ENCODE data around the gene SYNGAP1. TPM values are rescaled to one million over a fixed set of nuclear protein-coding genes. Genes with fewer than 3 reads are reported as not detected.

Gene SYNGAP1
- total and polyA plus RNA-seq, 9 of the 15 experiments (the other 6 are each of a cell fraction or from before 2014, with no cell fraction given) = 0.01 to 22.8 (median 3.2) TPM

DNA sequence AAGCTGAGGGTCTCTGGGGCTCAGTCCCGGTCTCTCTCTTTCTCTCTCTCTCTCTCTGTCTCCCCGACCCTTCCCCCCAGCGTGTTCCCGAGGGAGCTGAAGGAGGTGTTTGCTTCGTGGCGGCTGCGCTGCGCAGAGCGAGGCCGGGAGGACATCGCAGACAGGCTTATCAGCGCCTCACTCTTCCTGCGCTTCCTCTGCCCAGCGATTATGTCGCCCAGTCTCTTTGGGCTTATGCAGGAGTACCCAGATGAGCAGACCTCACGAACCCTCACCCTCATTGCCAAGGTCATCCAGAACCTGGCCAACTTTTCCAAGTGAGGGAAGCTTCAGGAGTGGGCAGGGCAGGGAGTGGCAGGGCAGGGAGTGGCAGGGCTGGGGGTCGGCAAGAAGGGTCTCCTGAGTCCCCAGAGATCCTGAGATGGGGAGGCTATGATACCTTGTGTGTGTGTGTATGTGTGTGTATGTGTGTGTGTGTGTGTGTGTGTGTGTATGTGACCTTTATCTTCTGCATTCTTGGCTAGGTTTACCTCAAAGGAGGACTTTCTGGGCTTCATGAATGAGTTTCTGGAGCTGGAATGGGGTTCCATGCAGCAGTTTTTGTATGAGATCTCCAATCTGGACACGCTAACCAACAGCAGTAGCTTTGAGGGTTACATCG, 20.9 kb downstream of the SYNGAP1 start (continued):
- TF ChIP-seq, protein P1, sequence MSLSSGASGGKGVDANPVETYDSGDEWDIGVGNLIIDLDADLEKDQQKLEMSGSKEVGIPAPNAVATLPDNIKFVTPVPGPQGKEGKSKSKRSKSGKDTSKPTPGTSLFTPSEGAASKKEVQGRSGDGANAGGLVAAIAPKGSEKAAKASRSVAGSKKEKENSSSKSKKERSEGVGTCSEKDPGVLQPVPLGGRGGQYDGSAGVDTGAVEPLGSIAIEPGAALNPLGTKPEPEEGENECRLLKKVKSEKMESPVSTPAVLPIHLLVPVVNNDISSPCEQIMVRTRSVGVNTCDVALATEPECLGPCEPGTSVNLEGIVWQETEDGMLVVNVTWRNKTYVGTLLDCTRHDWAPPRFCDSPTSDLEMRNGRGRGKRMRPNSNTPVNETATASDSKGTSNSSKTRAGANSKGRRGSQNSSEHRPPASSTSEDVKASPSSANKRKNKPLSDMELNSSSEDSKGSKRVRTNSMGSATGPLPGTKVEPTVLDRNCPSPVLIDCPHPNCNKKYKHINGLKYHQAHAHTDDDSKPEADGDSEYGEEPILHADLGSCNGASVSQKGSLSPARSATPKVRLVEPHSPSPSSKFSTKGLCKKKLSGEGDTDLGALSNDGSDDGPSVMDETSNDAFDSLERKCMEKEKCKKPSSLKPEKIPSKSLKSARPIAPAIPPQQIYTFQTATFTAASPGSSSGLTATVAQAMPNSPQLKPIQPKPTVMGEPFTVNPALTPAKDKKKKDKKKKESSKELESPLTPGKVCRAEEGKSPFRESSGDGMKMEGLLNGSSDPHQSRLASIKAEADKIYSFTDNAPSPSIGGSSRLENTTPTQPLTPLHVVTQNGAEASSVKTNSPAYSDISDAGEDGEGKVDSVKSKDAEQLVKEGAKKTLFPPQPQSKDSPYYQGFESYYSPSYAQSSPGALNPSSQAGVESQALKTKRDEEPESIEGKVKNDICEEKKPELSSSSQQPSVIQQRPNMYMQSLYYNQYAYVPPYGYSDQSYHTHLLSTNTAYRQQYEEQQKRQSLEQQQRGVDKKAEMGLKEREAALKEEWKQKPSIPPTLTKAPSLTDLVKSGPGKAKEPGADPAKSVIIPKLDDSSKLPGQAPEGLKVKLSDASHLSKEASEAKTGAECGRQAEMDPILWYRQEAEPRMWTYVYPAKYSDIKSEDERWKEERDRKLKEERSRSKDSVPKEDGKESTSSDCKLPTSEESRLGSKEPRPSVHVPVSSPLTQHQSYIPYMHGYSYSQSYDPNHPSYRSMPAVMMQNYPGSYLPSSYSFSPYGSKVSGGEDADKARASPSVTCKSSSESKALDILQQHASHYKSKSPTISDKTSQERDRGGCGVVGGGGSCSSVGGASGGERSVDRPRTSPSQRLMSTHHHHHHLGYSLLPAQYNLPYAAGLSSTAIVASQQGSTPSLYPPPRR (CRISPR knock-in tag; IDR thresholded peaks at IDR 0.05; ENCODE audit: borderline replicate concordance) = no peak
- TF ChIP-seq NR4A1 (CRISPR knock-in tag; IDR thresholded peaks at IDR 0.05) (no peak), NR4A1 (tag; IDR thresholded peaks at IDR 0.05) (0 out of 2 replicates have a peak, but pooled peaks have one; percentile 28), KDM2B (CRISPR knock-in tag; IDR thresholded peaks at IDR 0.05) (peak; percentile 93; the same call in 1 of the 2 replicates), LEF1 (IDR thresholded peaks at IDR 0.05) (0 out of 2 replicates have a peak, but pooled peaks have one; percentile 40), BCOR (IDR thresholded peaks at IDR 0.05) (peak; percentile 72)
- TF ChIP-seq, protein P2, sequence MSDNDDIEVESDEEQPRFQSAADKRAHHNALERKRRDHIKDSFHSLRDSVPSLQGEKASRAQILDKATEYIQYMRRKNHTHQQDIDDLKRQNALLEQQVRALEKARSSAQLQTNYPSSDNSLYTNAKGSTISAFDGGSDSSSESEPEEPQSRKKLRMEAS (CRISPR knock-in tag; IDR thresholded peaks at IDR 0.05) = peak; percentile 24; the same call in 1 of the 2 replicates
- TF ChIP-seq, protein P3, sequence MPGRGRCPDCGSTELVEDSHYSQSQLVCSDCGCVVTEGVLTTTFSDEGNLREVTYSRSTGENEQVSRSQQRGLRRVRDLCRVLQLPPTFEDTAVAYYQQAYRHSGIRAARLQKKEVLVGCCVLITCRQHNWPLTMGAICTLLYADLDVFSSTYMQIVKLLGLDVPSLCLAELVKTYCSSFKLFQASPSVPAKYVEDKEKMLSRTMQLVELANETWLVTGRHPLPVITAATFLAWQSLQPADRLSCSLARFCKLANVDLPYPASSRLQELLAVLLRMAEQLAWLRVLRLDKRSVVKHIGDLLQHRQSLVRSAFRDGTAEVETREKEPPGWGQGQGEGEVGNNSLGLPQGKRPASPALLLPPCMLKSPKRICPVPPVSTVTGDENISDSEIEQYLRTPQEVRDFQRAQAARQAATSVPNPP (IDR thresholded peaks at IDR 0.05; ENCODE audit: borderline replicate concordance, insufficient read depth, insufficient read length) = no peak
- TF ChIP-seq, protein P4, sequence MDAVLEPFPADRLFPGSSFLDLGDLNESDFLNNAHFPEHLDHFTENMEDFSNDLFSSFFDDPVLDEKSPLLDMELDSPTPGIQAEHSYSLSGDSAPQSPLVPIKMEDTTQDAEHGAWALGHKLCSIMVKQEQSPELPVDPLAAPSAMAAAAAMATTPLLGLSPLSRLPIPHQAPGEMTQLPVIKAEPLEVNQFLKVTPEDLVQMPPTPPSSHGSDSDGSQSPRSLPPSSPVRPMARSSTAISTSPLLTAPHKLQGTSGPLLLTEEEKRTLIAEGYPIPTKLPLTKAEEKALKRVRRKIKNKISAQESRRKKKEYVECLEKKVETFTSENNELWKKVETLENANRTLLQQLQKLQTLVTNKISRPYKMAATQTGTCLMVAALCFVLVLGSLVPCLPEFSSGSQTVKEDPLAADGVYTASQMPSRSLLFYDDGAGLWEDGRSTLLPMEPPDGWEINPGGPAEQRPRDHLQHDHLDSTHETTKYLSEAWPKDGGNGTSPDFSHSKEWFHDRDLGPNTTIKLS (IDR thresholded peaks at IDR 0.05; ENCODE audit: borderline replicate concordance, low read depth) = peak; percentile 41; the same call in 1 of the 2 replicates
